CD4-positive, alpha-beta T cell treated with Interleukin-15 for 4 hours (primary cell): ENCODE data around the gene ATP8B1.

Source experiments
- DNase-seq: peaks from one replicate; pipeline ENCODE4 v3.0.0-alpha.2; 2020; ENCODE audit warnings: low spot score

The ATP8B1 gene

GRCh38 chr18:57618910-57619309, 184.2 kb downstream of the ATP8B1 start:
- DNase-seq = no peak

- no peak for DNase-seq
Observed at GRCh38 chr18:57603871-57604270, 199.2 kb downstream of the ATP8B1 start.
